K562 (cell line): ENCODE results near the gene SP2. TPM values are rescaled to one million over a fixed set of nuclear protein-coding genes. Genes with fewer than 3 reads are reported as not detected.

ENCODE experiments used
- ATAC-seq: fragments of 200-7000 bp; cut with Tn5 transposase; 3 replicates; pipeline ENCODE4 v1.9.1; 2020; ENCODE audit warnings: moderate library complexity
- BruUV-seq: library from RNA; stranded (reverse); fragments of 400-500 nt; replicated peaks from 2 replicates; lab custom pipeline; 2021; lab: Mats Ljungman, UMichigan
- CTCF ChIA-PET: fragments of 300-600 bp; formaldehyde crosslinking; extraction: SDS; loops from one replicate; lab custom pipeline; 2021; ENCODE audit warnings: low intra/inter-chr PET ratio; lab: Yijun Ruan, JAX
- POLR2A ChIA-PET: fragments of 300-600, 350-650 bp; sonication (Branson Sonifier 250); formaldehyde crosslinking; extraction: SDS; loops from one replicate; lab custom pipeline; 2021; ENCODE audit warnings: antibody characterized with exemption, inconsistent platforms; lab: Yijun Ruan, JAX
- DNase-seq, 4 experiments: peaks; one replicate each; pipeline versions ENCODE4 v3.0.0 to v3.0.0-alpha.2; 2011 to 2018; ENCODE audit warnings: low spot score in 3 of 4, mixed read lengths in 3 of 4; ENCODE audit errors: extremely low read depth in 1 of 4
- FAIRE-seq: peaks from 2 replicates; lab custom pipeline; 2011; peaks lifted over from hg19 to GRCh38; lab: Jason Lieb, UNC
- H2AFZ ChIP-seq: 2 replicates; pipeline ENCODE4 v1.6.0; 2011; ENCODE audit warnings: low read depth, low read length, control low read depth, inconsistent platforms
- H3K27ac ChIP-seq: fragments of 200-600 bp; 3 replicates; pipeline ENCODE4 v1.8.0; 2011; ENCODE audit warnings: low read depth, mild to moderate bottlenecking, control low read depth, inconsistent platforms, low read length, moderate library complexity, mixed read lengths; ENCODE audit errors: extremely low read depth
- H3K27me3 ChIP-seq, 2 experiments: fragments of 300-600 bp in 1 of 2; 2 replicates in 1 of 2; 3 replicates in 1 of 2; pipeline versions ENCODE4 v1.6.0 to v1.8.0; 2011; ENCODE audit warnings: inconsistent platforms in 2 of 2, low read length in 2 of 2, mild to moderate bottlenecking in 1 of 2, mixed read lengths in 1 of 2, moderate library complexity in 1 of 2; ENCODE audit not compliant: control insufficient read depth in 2 of 2, insufficient read depth in 2 of 2
- H3K36me3 ChIP-seq: fragments of 300-600 bp; 3 replicates; pipeline ENCODE4 v1.8.0; 2011; ENCODE audit warnings: mild to moderate bottlenecking, low read length, inconsistent platforms; ENCODE audit not compliant: control insufficient read depth, insufficient read depth
- H3K4me1 ChIP-seq, 2 experiments: fragments of 200-600 bp in 1 of 2; replicated peaks in 1 of 2; 2 replicates in 1 of 2; 3 replicates in 1 of 2; pipeline versions ENCODE4 v1.5.1 to v1.8.0; 2011; ENCODE audit warnings: inconsistent platforms in 2 of 2, low read length in 2 of 2, mild to moderate bottlenecking in 1 of 2, mixed read lengths in 1 of 2, moderate library complexity in 1 of 2; ENCODE audit not compliant: control insufficient read depth in 2 of 2, insufficient read depth in 2 of 2
- H3K4me2 ChIP-seq: 2 replicates; pipeline ENCODE4 v1.6.1; 2011; ENCODE audit warnings: low read length, control low read depth, inconsistent platforms, mixed read lengths; ENCODE audit not compliant: insufficient read depth
- H3K4me3 ChIP-seq: fragments of 200-600 bp; sonication (generic), shearing (Covaris generic); 2 replicates; pipeline ENCODE4 v1.5.1; 2016; ENCODE audit warnings: control low read depth, inconsistent platforms
- H3K79me2 ChIP-seq: fragments of 200-600 bp; 3 replicates; pipeline ENCODE4 v1.8.0; 2011; ENCODE audit warnings: low read length, inconsistent platforms; ENCODE audit not compliant: control insufficient read depth, insufficient read depth
- H3K9ac ChIP-seq, 2 experiments: 2 replicates each; pipeline versions ENCODE4 v1.6.0 to v1.6.1; 2011; ENCODE audit warnings: low read depth in 2 of 2, low read length in 2 of 2, control low read depth in 1 of 2, inconsistent platforms in 1 of 2, mild to moderate bottlenecking in 1 of 2, mixed read lengths in 1 of 2; ENCODE audit not compliant: insufficient read depth in 1 of 2
- H3K9me1 ChIP-seq: one replicate; pipeline ENCODE4 v1.6.0; 2011; ENCODE audit warnings: inconsistent platforms, mild to moderate bottlenecking, low read length, moderate library complexity; ENCODE audit not compliant: control insufficient read depth, insufficient read depth
- H3K9me3 ChIP-seq: replicated peaks from 2 replicates; pipeline ENCODE4 v1.5.1; 2011; ENCODE audit warnings: low read depth, low read length, inconsistent platforms; ENCODE audit not compliant: control insufficient read depth, insufficient read depth
- H4K20me1 ChIP-seq: replicated peaks from 2 replicates; pipeline ENCODE4 v1.6.1; 2011; ENCODE audit warnings: low read length, inconsistent platforms, mixed read lengths; ENCODE audit not compliant: control insufficient read depth, insufficient read depth
- ARID2 ChIP-seq: fragments of 450-650 bp; IDR thresholded peaks from 2 replicates; pipeline ENCODE4 v1.6.1; 2017; ENCODE audit warnings: antibody characterized with exemption, mild to moderate bottlenecking
- BCOR ChIP-seq: fragments of 450-650 bp; IDR thresholded peaks from 2 replicates; pipeline ENCODE4 v1.6.1; 2016
- C11orf30 ChIP-seq: fragments of 450-650 bp; IDR thresholded peaks from 2 replicates; pipeline ENCODE4 v1.6.1; 2016; ENCODE audit warnings: low read depth, mild to moderate bottlenecking
- EWSR1 ChIP-seq: fragments of 450-650 bp; IDR thresholded peaks from 2 replicates; pipeline ENCODE4 v1.6.1; 2018; ENCODE audit warnings: borderline replicate concordance, mild to moderate bottlenecking, low read depth, moderate library complexity; ENCODE audit not compliant: partially characterized antibody
- FOXJ3 ChIP-seq: sonication (generic); formaldehyde crosslinking; IDR thresholded peaks from 2 replicates; pipeline ENCODE4 v1.4.0; 2020; ENCODE audit warnings: mild to moderate bottlenecking, missing genetic modification reagents
- HMG20B ChIP-seq: fragments of 250-450 bp; sonication (Bioruptor Pico); IDR thresholded peaks from 2 replicates; pipeline ENCODE4 v1.5.0; 2021; ENCODE audit warnings: mild to moderate bottlenecking
- NELFE ChIP-seq: IDR thresholded peaks from 2 replicates; pipeline ENCODE4 v1.6.1; 2011; ENCODE audit warnings: mild to moderate bottlenecking; ENCODE audit not compliant: insufficient read depth, insufficient read length
- NFE2 ChIP-seq: IDR thresholded peaks from 2 replicates; pipeline ENCODE4 v1.6.1; 2014; ENCODE audit warnings: antibody characterized with exemption, low read depth
- TRIM24 ChIP-seq, 2 experiments: fragments of 450-650 bp; IDR thresholded peaks; 2 replicates each; pipeline ENCODE4 v1.6.1; 2016
- TRIM28 ChIP-seq: fragments of 450-650 bp; IDR thresholded peaks from 2 replicates; pipeline ENCODE4 v1.6.1; 2017
- YY1 ChIP-seq, 3 experiments: IDR thresholded peaks; 2 replicates each; pipeline ENCODE4 v1.6.1; 2011; ENCODE audit warnings: low read length in 2 of 3, mild to moderate bottlenecking in 2 of 3, moderate library complexity in 2 of 3, borderline replicate concordance in 1 of 3, control low read depth in 1 of 3, low read depth in 1 of 3; ENCODE audit not compliant: insufficient read depth in 3 of 3, insufficient replicate concordance in 2 of 3, control insufficient read depth in 1 of 3, insufficient read length in 1 of 3; ENCODE audit errors: extremely low read depth in 1 of 3
- ZFPM2 ChIP-seq: fragments of 250-450 bp; sonication (Bioruptor Pico); IDR thresholded peaks from 2 replicates; pipeline ENCODE4 v1.5.1; 2022; ENCODE audit warnings: mild to moderate bottlenecking
- WGBS: fragments of 100-300 bp; shearing (Covaris generic); methylation state at CpG from one replicate; pipeline ENCODE4 v1.1.6; 2016; ENCODE audit warnings: low coverage, mixed read lengths; ENCODE audit not compliant: insufficient coverage; ENCODE audit errors: missing lambda C conversion rate; 5-methylcytosine and 5-hydroxymethylcytosine counted together
- in situ Hi-C: fragments of 300-500 bp; cut with MboI; formaldehyde crosslinking; loops from 4 replicates; pipeline ENCODE4 v1.15.0; 2018; ENCODE audit warnings: inconsistent platforms, mixed read lengths
- intact Hi-C: fragments of 100-400 bp; cut with micrococcal nuclease; formaldehyde crosslinking; loops from 2 replicates; pipeline ENCODE4 v1.14.2; 2022
- polyA plus RNA-seq, 8 experiments: library from polyadenylated mRNA; depleted of rRNA in 4 of 8; stranded (reverse) in 5 of 8; unstranded in 3 of 8; fragments of >200 nt; fragmentation: Nextera tagmentation in 2 of 8; fragmentation: Illumina TruSeq in 1 of 8; extraction: Ambion mirVana in 2 of 8; extraction: Trizol in 1 of 8; gene quantifications; 2 replicates each; pipeline versions ENCODE4 v1.2.1 to v1.2.3, GENCODE V29; 2011 to 2014; ENCODE audit warnings: inconsistent platforms in 1 of 8, missing spikeins in 1 of 8
- total RNA-seq, 7 experiments: library from RNA; depleted of rRNA in 6 of 7; stranded (reverse); fragments of >200 nt in 6 of 7; fragmentation: Illumina TruSeq in 2 of 7; extraction: Trizol in 2 of 7; gene quantifications; 2 replicates each; pipeline versions ENCODE4 v1.2.1 to v1.2.3, GENCODE V29; 2011 to 2021; ENCODE audit warnings: low replicate concordance in 1 of 7
- TF ChIP-seq, protein P1 (sequence below): sonication (generic); formaldehyde crosslinking; IDR thresholded peaks from 2 replicates; pipeline ENCODE4 v1.9.0; 2022; ENCODE audit warnings: mild to moderate bottlenecking, missing genetic modification reagents
- TF ChIP-seq, protein P2 (sequence below): fragments of 450-650 bp; IDR thresholded peaks from 2 replicates; pipeline ENCODE4 v1.6.1; 2016; ENCODE audit warnings: antibody characterized with exemption
- TF ChIP-seq, protein P3 (sequence below): fragments of 450-650 bp; formaldehyde crosslinking; IDR thresholded peaks from 2 replicates; pipeline ENCODE4 v1.4.0; 2022; ENCODE audit warnings: missing genetic modification characterization
- TF ChIP-seq, protein P4 (sequence below): sonication (generic); formaldehyde crosslinking; IDR thresholded peaks from 2 replicates; pipeline ENCODE4 v1.9.0; 2022; ENCODE audit warnings: mild to moderate bottlenecking, missing genetic modification reagents
- TF ChIP-seq, protein P5 (sequence below): fragments of 250-450 bp; sonication (Bioruptor Pico); IDR thresholded peaks from 2 replicates; pipeline ENCODE4 v1.8.0; 2021; ENCODE audit warnings: moderate library complexity, mild to moderate bottlenecking, inconsistent platforms
- TF ChIP-seq, protein P6 (sequence below): fragments of 250-450 bp; sonication (Bioruptor Pico); IDR thresholded peaks from 2 replicates; pipeline ENCODE4 v1.9.0; 2021; ENCODE audit warnings: mild to moderate bottlenecking

SP2 gene
- total and polyA plus RNA-seq, 9 of the 15 experiments (the other 6 are each of a cell fraction or from before 2014, with no cell fraction given): 0.77 to 22.3 (median 2.3) TPM

DNA sequence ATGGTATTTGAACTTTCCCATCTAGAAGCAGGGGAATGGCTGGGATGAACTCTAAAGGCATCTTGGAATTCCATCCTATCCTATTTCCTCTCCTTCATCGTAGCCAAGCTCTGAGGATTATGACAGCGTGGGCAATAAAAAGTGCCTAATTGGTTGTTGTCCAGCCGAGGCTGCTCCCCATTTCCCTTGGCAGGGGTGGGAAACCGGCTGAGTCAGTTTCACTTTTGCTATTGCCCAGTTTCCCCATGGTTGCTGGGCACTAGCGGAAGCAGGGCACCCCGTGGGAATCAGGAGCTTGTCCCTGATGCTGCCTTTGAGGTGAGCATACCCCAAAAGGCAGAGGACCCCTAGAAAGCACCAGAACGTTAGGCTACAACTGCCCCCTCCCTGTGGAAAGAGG is 13.8 kb upstream of the SP2 start:
- CTCF ChIA-PET: no interaction called here
- no peak overlapping the region for H3K4me3 ChIP-seq
- POLR2A ChIA-PET: interaction anchor here (1.0 to 1.7 kb wide), 3 partner anchors 14 to 1027 kb away, joined by 3 to 8 read pairs (median 3); partner anchors contain the start of gene SP2
- TF ChIP-seq EWSR1 (no peak), NFE2 (no peak), FOXJ3 (CRISPR knock-in tag) (no peak), BCOR (no peak), ARID2 (no peak), C11orf30 (no peak), YY1 (IDR thresholded peaks at IDR 0.05; ENCODE audit: borderline replicate concordance in 1 of 3, control insufficient read depth in 1 of 3, extremely low read depth in 1 of 3, insufficient read depth in 3 of 3, insufficient read length in 1 of 3, insufficient replicate concordance in 2 of 3, low read depth in 1 of 3, low read length in 2 of 3) (no peak), NELFE (no peak), ZFPM2 (no peak), TRIM24 (IDR thresholded peaks at IDR 0.05) (no peak), TRIM28 (no peak), HMG20B (CRISPR knock-in tag) (no peak)
- TF ChIP-seq, protein P1, sequence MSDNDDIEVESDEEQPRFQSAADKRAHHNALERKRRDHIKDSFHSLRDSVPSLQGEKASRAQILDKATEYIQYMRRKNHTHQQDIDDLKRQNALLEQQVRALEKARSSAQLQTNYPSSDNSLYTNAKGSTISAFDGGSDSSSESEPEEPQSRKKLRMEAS: no peak; the same call in 1 of the 2 replicates
- TF ChIP-seq, protein P2, sequence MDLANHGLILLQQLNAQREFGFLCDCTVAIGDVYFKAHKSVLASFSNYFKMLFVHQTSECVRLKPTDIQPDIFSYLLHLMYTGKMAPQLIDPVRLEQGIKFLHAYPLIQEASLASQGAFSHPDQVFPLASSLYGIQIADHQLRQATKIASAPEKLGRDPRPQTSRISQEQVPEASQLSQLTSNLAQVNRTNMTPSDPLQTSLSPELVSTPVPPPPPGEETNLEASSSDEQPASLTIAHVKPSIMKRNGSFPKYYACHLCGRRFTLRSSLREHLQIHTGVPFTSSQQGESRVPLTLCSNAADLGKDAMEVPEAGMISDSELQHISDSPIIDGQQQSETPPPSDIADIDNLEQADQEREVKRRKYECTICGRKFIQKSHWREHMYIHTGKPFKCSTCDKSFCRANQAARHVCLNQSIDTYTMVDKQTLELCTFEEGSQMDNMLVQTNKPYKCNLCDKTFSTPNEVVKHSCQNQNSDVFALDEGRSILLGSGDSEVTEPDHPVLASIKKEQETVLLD: no peak
- TF ChIP-seq, protein P3, sequence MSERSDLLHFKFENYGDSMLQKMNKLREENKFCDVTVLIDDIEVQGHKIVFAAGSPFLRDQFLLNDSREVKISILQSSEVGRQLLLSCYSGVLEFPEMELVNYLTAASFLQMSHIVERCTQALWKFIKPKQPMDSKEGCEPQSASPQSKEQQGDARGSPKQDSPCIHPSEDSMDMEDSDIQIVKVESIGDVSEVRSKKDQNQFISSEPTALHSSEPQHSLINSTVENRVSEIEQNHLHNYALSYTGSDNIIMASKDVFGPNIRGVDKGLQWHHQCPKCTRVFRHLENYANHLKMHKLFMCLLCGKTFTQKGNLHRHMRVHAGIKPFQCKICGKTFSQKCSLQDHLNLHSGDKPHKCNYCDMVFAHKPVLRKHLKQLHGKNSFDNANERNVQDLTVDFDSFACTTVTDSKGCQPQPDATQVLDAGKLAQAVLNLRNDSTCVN (CRISPR knock-in tag): no peak
- TF ChIP-seq, protein P4, sequence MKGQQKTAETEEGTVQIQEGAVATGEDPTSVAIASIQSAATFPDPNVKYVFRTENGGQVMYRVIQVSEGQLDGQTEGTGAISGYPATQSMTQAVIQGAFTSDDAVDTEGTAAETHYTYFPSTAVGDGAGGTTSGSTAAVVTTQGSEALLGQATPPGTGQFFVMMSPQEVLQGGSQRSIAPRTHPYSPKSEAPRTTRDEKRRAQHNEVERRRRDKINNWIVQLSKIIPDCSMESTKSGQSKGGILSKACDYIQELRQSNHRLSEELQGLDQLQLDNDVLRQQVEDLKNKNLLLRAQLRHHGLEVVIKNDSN (CRISPR knock-in tag): no peak
- TF ChIP-seq, protein P5, sequence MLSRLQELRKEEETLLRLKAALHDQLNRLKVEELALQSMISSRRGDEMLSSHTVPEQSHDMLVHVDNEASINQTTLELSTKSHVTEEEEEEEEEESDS: no peak
- TF ChIP-seq, protein P6, sequence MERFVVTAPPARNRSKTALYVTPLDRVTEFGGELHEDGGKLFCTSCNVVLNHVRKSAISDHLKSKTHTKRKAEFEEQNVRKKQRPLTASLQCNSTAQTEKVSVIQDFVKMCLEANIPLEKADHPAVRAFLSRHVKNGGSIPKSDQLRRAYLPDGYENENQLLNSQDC: no peak
- no TSS peak for BruUV-seq
- H4K20me1 ChIP-seq: no peaks in the 10 kb centered on the region
- no peaks in the 10 kb centered on the region for H3K9me3 ChIP-seq
- no peaks in the 10 kb centered on the region for H3K36me3 ChIP-seq
- ATAC-seq (no peak), DNase-seq (no peak), FAIRE-seq (no peak)
- in situ Hi-C loops: no loop called here
- H3K9me1 ChIP-seq: no peaks in the 10 kb centered on the region
- no peak overlapping the region for H3K9ac ChIP-seq
- no peak overlapping the region for H2AFZ ChIP-seq
- no peak overlapping the region for H3K4me2 ChIP-seq
- H3K27me3 ChIP-seq: no peaks in the 10 kb centered on the region; a peak in 1 of 5 replicates
- WGBS: 57% methylated on average over 6 of the region's 7 CpGs
- intact Hi-C loops: no loop called here
- H3K4me1 ChIP-seq: peaks cover 47 to 50% of the 10 kb centered on the region in 2 experiments
- H3K27ac ChIP-seq: no peak overlapping the region
- H3K79me2 ChIP-seq: no peaks in the 10 kb centered on the region
